ELR (cell line): ENCODE results near the gene ZCCHC14.

ENCODE experiments used
- DNase-seq: peaks from one replicate; pipeline ENCODE4 v3.0.0-alpha.2; 2015; ENCODE audit warnings: low read depth

ZCCHC14 gene

DNA sequence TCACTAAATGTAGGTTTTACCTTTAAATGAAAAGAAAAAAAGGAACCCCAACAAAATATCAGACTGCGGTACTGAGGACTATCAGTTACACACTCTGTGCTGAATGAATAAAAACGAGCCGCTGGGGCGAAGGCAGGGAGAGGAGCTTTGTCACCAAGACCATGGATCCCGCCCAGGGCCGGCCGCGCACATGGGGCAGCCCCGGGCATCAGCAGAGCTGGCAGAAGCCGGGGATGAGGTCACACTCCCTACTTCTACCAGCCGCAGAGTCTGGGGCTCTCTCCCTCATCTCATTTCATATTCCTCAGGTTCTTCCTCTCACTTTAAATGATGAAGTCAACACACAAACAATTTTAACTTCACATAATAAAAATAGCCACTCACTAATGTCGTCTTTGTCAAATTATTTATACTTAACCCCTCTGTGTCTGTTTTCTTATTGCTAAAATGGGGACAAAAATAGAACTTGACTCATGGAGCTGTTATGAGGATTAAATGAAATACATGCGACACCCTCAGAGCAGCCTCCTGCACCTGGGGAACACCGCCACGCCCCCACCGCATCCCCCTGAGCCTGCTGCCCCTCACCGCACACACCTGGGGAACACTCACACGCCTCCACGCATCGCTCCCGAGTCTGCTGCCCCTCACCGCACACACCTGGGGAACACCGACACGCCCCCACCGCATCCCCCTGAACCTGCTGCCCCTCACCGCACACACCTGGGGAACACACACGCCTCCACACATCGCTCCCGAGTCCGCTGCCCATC, 15.4 kb downstream of the ZCCHC14 start:
- DNase-seq = peak; percentile 65

- no peak for DNase-seq
These were observed 18.2 kb downstream of the ZCCHC14 start for GRCh38 chr16:87474566-87474996.

GRCh38 chr16:87474017-87474416, 18.8 kb downstream of the ZCCHC14 start:
- DNase-seq = no peak

- no peak for DNase-seq
These were observed 19.9 kb downstream of the ZCCHC14 start for GRCh38 chr16:87472935-87473334.

GRCh38 chr16:87472142-87472778, 20.6 kb downstream of the ZCCHC14 start:
- no peak for DNase-seq

GRCh38 chr16:87471278-87472141, 21.3 kb downstream of the ZCCHC14 start:
- DNase-seq = no peak

- no peak for DNase-seq
These were observed 22.5 kb downstream of the ZCCHC14 start for GRCh38 chr16:87470332-87470731.

- no peak for DNase-seq
These were observed 23.7 kb downstream of the ZCCHC14 start for GRCh38 chr16:87469169-87469568.

GRCh38 chr16:87468550-87468949, 24.3 kb downstream of the ZCCHC14 start:
- no peak for DNase-seq

DNA sequence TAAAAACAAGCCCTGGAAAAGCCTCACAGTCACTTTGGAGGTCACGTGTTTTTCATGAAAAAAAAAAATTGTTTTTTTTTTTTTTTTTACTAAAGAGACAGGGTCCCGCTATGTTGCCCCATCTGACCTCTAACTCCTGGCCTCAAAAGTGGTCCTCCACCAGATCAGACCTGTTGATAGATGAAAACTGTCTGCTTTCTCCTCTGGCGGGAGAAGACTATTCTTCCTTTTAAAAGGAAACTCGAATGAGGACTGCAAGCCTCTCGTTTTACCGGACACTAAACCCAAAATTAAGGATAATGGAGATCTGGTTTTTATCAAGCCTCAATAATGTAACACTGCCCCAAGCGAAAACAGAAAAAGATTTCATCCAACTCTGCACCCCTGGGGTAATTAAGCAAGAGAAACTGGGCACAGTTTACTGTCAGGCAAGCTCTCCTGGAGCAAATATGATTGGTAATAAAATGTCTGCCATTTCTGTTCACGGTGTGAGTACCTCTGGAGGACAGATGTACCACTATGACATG, 25.8 kb downstream of the ZCCHC14 start:
- DNase-seq = no peak

- no peak for DNase-seq
These were observed 26.9 kb downstream of the ZCCHC14 start for GRCh38 chr16:87465879-87466278.

GRCh38 chr16:87465306-87465705, 27.5 kb downstream of the ZCCHC14 start:
- peak; percentile 87 for DNase-seq

DNA sequence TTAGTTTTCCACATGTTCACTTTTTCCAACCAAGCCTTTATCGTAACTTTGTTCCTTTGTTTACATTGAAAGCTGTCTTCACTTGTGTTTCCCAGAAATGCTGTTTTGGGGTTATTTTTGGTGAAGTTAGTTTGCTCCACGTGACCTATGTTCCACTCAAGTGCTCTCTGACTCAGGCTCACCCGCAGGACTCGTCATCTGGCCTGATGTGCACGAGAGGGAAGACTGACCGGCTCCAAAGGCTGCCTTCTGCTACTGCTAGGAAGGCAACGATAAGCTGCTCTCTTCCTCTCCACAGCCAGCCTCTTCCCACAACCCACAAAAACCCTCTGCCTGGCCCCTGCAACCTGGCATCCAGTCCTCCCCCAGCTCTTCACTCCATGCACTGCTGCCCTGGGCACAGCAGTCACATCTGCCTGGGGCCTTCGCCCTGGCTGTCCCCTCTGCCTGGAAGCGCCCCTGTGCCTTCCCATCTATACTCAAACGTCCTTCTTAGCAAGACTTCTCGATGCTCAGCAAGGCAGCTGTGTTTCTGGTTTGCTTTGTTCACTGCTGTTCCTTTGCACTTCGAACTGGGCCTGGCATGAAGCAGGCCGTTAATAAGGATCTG, 28.0 kb downstream of the ZCCHC14 start:
- DNase-seq = peak; percentile 95

- DNase-seq = peak; percentile 87
These were observed 28.8 kb downstream of the ZCCHC14 start for GRCh38 chr16:87463722-87464690.

GRCh38 chr16:87461466-87461991, 31.3 kb downstream of the ZCCHC14 start:
- DNase-seq = peak; percentile 55

- DNase-seq = no peak
These were observed 31.9 kb downstream of the ZCCHC14 start for GRCh38 chr16:87460936-87461335.

DNA sequence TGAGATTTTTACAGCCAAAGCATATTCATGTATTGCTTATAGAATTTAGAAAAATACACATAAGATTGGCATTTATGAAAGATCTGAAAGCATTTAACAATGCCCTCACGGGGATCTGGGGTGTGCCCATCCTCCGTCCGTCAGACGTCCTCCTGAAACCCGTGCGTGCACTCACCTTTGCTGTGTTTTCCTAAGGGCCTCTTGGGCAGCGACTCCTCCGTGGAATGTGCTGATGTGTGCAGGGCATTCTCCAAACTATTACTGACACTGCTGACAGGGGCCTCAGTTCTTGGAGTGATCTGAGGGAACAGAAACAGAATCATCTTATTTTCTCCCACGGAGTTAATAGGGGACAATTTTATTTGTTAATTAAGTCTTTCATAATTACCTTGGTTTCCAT, 33.0 kb downstream of the ZCCHC14 start:
- no peak for DNase-seq

DNA sequence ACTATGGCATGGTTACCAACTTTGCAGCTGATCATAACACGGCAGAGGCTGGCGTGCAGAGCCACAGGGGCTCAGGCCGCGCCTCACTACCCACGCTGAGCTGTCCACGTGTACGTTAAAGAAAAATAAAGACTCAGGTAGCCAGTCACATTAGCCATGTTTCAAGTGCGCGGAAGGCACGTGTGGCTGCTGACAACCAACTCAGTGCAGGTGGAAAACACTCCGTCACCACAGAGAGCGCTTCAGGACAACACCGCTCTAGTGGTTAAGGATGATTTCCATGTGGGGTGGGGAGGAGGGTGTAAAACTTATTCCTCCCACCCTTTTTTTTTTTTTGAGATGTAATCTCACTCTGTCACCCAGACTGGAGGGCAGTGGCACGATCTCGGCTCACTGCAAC, 33.8 kb downstream of the ZCCHC14 start:
- no peak for DNase-seq

DNA sequence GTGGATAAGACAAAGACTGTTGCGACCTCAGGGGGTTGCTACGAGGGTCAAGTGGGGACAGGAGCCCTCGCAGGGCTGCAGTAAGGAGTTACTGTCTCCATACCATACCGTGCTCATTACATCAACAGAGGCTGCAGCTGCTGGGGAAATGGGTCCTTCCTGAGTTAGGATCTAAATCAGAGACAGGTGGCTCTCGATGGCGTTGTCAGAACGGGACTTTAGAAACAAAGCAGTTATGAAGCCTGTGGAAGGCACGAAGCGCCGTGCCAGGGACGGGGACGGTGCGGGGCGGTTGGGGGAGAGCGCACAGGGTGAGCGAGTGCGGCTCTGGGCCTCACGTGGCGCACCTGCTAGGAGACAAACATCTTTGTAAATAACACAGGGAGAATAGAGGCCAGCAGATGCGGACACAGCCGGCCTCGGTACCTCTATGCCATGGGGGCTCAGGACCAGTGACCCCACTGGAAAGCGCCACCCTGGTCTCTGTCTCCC, 34.4 kb downstream of the ZCCHC14 start:
- DNase-seq = no peak

DNA sequence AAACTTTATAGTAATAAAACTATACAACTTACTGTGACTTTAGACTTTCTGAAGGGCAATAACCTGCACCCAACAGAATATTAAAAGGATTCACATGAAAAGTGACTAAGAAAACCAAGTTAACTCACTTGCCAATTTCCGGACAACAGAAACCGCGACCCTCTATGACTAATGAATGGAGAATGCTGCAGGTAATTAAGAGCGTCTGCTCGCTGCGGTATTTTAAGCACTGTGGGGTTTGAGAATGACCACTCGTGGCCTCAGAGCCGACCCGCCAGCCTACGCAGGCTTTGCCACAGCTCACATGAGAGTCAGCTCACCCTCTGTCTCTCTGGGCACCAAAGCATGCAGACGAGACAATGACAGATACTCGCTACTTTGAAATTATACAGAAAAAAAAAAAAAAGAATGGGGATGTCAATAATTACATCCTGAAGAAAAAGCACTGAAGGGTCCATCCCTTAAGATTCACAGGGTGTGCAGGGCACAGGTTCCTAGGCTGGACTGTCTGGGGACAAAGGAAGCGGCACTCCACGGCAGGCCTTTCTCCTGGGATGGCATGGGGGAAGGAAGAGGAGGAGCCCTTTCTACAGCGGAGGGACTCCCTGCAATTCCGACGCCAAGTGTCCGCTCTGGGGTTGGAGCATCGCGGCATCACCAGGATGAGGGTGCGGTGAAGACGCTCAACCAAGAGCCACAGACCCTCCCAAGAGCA, 35.0 kb downstream of the ZCCHC14 start:
- DNase-seq = peak; percentile 99
